HG03575 (cell line): ENCODE results near the gene AKT1S1.
"Not testable (repeated sequence)": the region's sequence is repeated elsewhere in the genome, so short reads cannot be mapped to it uniquely, and the experiment has no call there.

Source experiments
- ATAC-seq: cut with Tn5 transposase; IDR thresholded peaks from one replicate; pipeline ENCODE4 v1.9.1; 2021; ENCODE audit not compliant: unreplicated experiment, insufficient number of reproducible peaks, low FRiP score; ENCODE audit errors: extremely low read depth

AKT1S1 gene

DNA sequence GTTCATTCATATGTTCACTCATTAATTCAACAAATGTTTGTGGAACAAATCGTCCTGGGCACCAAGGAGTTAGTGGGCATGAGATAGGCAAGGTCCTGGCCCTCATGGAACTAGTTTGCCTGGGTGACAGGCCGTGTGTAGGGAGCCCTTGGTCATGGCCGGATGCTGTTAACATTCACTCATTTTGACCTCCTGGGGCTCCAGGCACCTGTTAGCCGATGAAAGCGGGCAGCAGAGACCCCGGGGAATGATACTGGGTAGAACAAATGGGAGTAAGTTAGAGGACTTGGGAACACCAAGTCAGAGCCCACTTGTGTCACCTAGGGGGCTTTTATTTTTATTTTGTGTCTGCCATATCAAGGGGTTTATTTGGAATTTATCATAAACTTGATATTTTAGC lies 52.5 kb downstream of the AKT1S1 start:
- ATAC-seq = no peak

GRCh38 chr19:49823472-49823871 lies 53.7 kb downstream of the AKT1S1 start:
- no peak for ATAC-seq

- no peak for ATAC-seq
Observed at GRCh38 chr19:49820125-49820524, 57.0 kb downstream of the AKT1S1 start.

DNA sequence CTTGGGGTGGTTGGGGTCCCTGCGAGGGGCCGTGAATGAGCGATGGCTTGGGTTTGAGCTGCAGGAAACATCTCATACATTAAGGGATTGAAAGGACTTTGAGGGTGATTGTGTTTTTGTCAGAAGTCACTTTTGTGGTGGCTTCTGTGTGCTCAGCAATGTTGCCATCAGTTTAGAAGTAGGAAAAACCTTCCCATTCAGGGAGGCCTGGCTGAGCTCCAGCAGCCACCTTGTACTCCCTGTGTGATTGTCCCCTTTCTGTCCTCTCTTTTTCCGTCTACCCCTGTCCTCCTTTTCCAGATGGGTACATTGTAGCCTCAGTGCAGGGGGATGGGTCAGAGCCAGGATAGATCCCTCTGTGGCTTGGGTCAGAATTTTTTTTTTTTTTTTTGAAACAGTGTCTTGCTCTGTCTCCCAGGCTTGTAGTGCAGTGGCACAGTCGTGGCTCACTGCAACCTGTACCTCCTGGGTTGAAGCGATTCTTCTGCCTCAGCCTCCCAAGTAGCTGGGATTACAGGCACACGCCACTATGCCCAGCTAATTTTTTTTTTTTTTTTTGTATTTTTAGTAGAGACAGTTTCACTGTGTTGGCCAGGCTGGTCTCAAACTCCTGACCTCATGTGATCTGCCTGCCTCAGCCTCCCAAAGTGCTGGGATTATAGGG lies 57.6 kb downstream of the AKT1S1 start:
- ATAC-seq = not testable (repeated sequence)
